MCF 10A (cell line): ENCODE results near the gene COLEC12. TPM values are rescaled to one million over a fixed set of nuclear protein-coding genes. Genes with fewer than 3 reads are reported as not detected.

Source experiments
- BruUV-seq: library from RNA; stranded (reverse); fragments of 400-500 nt; replicated peaks from 2 replicates; lab custom pipeline; 2021; lab: Mats Ljungman, UMichigan
- CTCF ChIA-PET: fragments of 300-600 bp; sonication (Branson Sonifier 250); formaldehyde crosslinking; extraction: SDS; loops from one replicate; lab custom pipeline; 2021; ENCODE audit warnings: antibody characterized with exemption, inconsistent platforms; lab: Yijun Ruan, JAX
- POLR2A ChIA-PET: fragments of 300-600, 350-650 bp; sonication (Branson Sonifier 250); formaldehyde crosslinking; extraction: SDS; loops from one replicate; lab custom pipeline; 2020; ENCODE audit warnings: antibody characterized with exemption, inconsistent platforms; lab: Yijun Ruan, JAX
- DNase-seq: peaks from one replicate; pipeline ENCODE4 v3.0.0-alpha.2; 2018; ENCODE audit not compliant: unreplicated experiment
- H3K27ac Mint-ChIP-seq: one replicate; pipeline ENCODE4 v1.8.0; 2022; ENCODE audit warnings: mild to moderate bottlenecking, low read depth, mixed read lengths; ENCODE audit not compliant: unreplicated experiment
- H3K27me3 Mint-ChIP-seq: one replicate; pipeline ENCODE4 v1.8.0; 2022; ENCODE audit warnings: mixed read lengths; ENCODE audit not compliant: insufficient read depth, unreplicated experiment
- H3K36me3 Mint-ChIP-seq: one replicate; pipeline ENCODE4 v1.8.0; 2022; ENCODE audit warnings: mild to moderate bottlenecking, moderate library complexity, mixed read lengths; ENCODE audit not compliant: insufficient read depth, unreplicated experiment
- H3K4me1 Mint-ChIP-seq: one replicate; pipeline ENCODE4 v1.8.0; 2022; ENCODE audit warnings: mixed read lengths; ENCODE audit not compliant: insufficient read depth, unreplicated experiment
- H3K4me3 Mint-ChIP-seq: one replicate; pipeline ENCODE4 v1.8.0; 2022; ENCODE audit warnings: mild to moderate bottlenecking, moderate library complexity, mixed read lengths; ENCODE audit not compliant: unreplicated experiment
- H3K9me3 Mint-ChIP-seq: one replicate; pipeline ENCODE4 v1.8.0; 2022; ENCODE audit warnings: mixed read lengths; ENCODE audit not compliant: unreplicated experiment
- CTCF ChIP-seq: fragments of 200-600 bp; IDR thresholded peaks from one replicate; pipeline ENCODE4 v1.8.0; 2022; ENCODE audit warnings: antibody characterized with exemption, mild to moderate bottlenecking; ENCODE audit not compliant: unreplicated experiment
- intact Hi-C: fragments of 100-400 bp; cut with micrococcal nuclease; formaldehyde crosslinking; loops from 2 replicates; pipeline ENCODE4 v1.14.1; 2022
- total RNA-seq: library from RNA; stranded (reverse); gene quantifications from 2 replicates; pipeline ENCODE4 v1.2.3, GENCODE V29; 2022

COLEC12 gene
- total RNA-seq, 1 experiment from 2014 or later: 0.05 TPM

GRCh38 chr18:533995-534601 lies 33.6 kb upstream of the COLEC12 start:
- Mint-ChIP-seq H3K4me1 (no peaks in the 10 kb centered on the region), H3K36me3 (no peaks in the 10 kb centered on the region), H3K9me3 (peaks cover 8% of the 10 kb centered on the region), H3K27ac (no peak overlapping the region), H3K27me3 (no peaks in the 10 kb centered on the region), H3K4me3 (no peak overlapping the region)
- DNase-seq: no peak
- ChIA-PET CTCF (interaction anchor here (0.7 kb wide), 1 partner anchor 272 kb away, joined by 3 read pairs; no protein-coding TSS in a partner anchor), POLR2A (interaction anchor here (1.2 kb wide), 1 partner anchor 63 kb away, joined by 3 read pairs; the partner anchor contains the start of gene CLUL1)
- BruUV-seq: no TSS peak
- intact Hi-C loops: no loop called here
- no peak for TF ChIP-seq CTCF

GRCh38 chr18:532632-533031 lies 32.1 kb upstream of the COLEC12 start:
- no peak for DNase-seq
- POLR2A ChIA-PET: interaction anchor here (1.2 kb wide), 1 partner anchor 16 kb away, joined by 3 read pairs; no protein-coding TSS in a partner anchor
- intact Hi-C loops: no loop called here
- no peak for TF ChIP-seq CTCF
- H3K36me3 Mint-ChIP-seq: no peaks in the 10 kb centered on the region
- no peaks in the 10 kb centered on the region for H3K4me1 Mint-ChIP-seq
- no peak overlapping the region for H3K27ac Mint-ChIP-seq
- no peaks in the 10 kb centered on the region for H3K27me3 Mint-ChIP-seq
- CTCF ChIA-PET: no interaction called here
- H3K4me3 Mint-ChIP-seq: no peak overlapping the region
- H3K9me3 Mint-ChIP-seq: peaks cover 8% of the 10 kb centered on the region
- no TSS peak for BruUV-seq

- no peak for TF ChIP-seq CTCF
- DNase-seq: peak; percentile 70
- no peak overlapping the region for H3K27ac Mint-ChIP-seq
- no peaks in the 10 kb centered on the region for H3K4me1 Mint-ChIP-seq
- intact Hi-C loops: no loop called here
- no TSS peak for BruUV-seq
- POLR2A ChIA-PET: interaction anchor here (0.8 to 1.2 kb wide), 2 partner anchors 15 to 67 kb away, joined by 3 to 4 read pairs; no protein-coding TSS in a partner anchor
- H3K36me3 Mint-ChIP-seq: no peaks in the 10 kb centered on the region
- H3K9me3 Mint-ChIP-seq: peaks cover 8% of the 10 kb centered on the region
- no peak overlapping the region for H3K4me3 Mint-ChIP-seq
- CTCF ChIA-PET: interaction anchor here (0.5 to 0.8 kb wide), 4 partner anchors 18 to 180 kb away, joined by 3 to 5 read pairs (median 4); no protein-coding TSS in a partner anchor
- H3K27me3 Mint-ChIP-seq: no peaks in the 10 kb centered on the region
These were observed 31.5 kb upstream of the COLEC12 start for GRCh38 chr18:532018-532417.

GRCh38 chr18:527146-527545 lies 26.6 kb upstream of the COLEC12 start:
- no peak for DNase-seq
- Mint-ChIP-seq H3K36me3 (peaks cover 7% of the 10 kb centered on the region), H3K27ac (no peak overlapping the region), H3K4me1 (no peaks in the 10 kb centered on the region), H3K9me3 (peaks cover 16% of the 10 kb centered on the region), H3K4me3 (no peak overlapping the region), H3K27me3 (no peaks in the 10 kb centered on the region)
- POLR2A ChIA-PET: no interaction called here
- intact Hi-C loops: no loop called here
- no peak for TF ChIP-seq CTCF
- CTCF ChIA-PET: interaction anchor here (1.1 kb wide), 1 partner anchor 241 kb away, joined by 3 read pairs; no protein-coding TSS in a partner anchor
- no TSS peak for BruUV-seq
